ENCODE data around the gene HSPB3.
"Not testable (repeated sequence)": the region's sequence is repeated elsewhere in the genome, so short reads cannot be mapped to it uniquely, and the experiment has no call there.

The HSPB3 gene

DNA sequence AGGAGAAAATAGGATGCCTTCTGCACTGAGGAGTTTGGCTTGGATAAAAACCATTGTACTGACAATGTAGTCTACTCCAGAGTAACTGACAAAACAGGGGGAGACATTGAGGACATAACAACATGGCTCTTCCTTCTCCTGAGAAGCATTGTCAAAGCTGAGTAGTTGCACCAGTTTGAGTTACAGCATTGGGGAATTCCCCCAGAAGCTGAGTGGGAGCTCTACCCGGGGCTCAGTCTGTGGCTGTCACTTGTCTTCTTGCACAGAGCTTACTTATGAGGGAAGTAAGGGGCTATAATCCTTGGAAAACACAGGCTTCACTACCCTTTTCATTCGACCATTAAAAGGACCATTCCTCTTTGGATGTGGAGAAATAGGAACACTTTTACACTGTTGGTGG is 21.2 kb downstream of the HSPB3 start:
- H3K9ac ChIP-seq (ENCODE audit: low read depth in 1 of 2, low read length in 2 of 2), result no peak overlapping the region
- H3K36me3 ChIP-seq (ENCODE audit: control insufficient read depth in 2 of 2, insufficient read depth in 2 of 2, low read length in 2 of 2), result no peaks in the 10 kb centered on the region
- no peaks in the 10 kb centered on the region for H3K27me3 ChIP-seq (ENCODE audit: control insufficient read depth in 2 of 2, insufficient read depth in 2 of 2, low read length in 2 of 2)
- no peak overlapping the region for H3K27ac ChIP-seq (ENCODE audit: low read depth in 2 of 2, low read length in 2 of 2)
- H3K4me3 ChIP-seq (ENCODE audit: low read length in 2 of 2), result no peak overlapping the region
- no peaks in the 10 kb centered on the region for H3K9me3 ChIP-seq (ENCODE audit: control insufficient read depth in 2 of 2, low read length in 2 of 2)
- no peaks in the 10 kb centered on the region for H3K4me1 ChIP-seq (ENCODE audit: control insufficient read depth in 2 of 2, insufficient read depth in 2 of 2, low read length in 2 of 2)

DNA sequence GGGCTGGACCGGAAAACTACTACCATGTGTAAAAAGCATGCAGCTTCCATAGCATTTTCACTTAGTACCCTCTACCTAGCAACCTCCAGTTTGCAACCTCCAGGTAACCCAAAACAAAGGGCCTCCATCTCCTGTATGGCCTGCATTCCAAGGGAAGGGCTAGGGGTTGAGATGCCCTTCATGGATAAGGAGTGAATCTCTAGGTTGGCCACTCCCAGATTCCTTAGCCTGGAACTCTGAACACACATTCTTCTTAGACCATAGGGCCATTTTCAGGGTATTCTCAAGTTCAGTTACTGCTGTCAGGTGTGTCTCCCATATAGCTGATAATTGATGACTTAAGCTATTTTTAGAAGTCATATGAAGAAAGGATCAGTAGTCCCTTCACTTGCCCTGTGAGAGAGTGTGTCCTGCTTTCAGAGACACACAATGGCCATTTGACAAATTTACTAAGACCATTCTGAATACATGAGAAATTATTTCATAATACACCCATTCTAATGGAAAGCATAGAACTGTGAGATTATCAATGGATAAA is 22.5 kb downstream of the HSPB3 start:
- H3K36me3 ChIP-seq (ENCODE audit: control insufficient read depth in 2 of 2, insufficient read depth in 2 of 2, low read length in 2 of 2), result no peaks in the 10 kb centered on the region
- H3K9ac ChIP-seq (ENCODE audit: low read depth in 1 of 2, low read length in 2 of 2), result no peak overlapping the region
- H3K27ac ChIP-seq (ENCODE audit: low read depth in 2 of 2, low read length in 2 of 2), result no peak overlapping the region
- H3K9me3 ChIP-seq (ENCODE audit: control insufficient read depth in 2 of 2, low read length in 2 of 2), result no peaks in the 10 kb centered on the region
- H3K4me1 ChIP-seq (ENCODE audit: control insufficient read depth in 2 of 2, insufficient read depth in 2 of 2, low read length in 2 of 2), result no peaks in the 10 kb centered on the region
- H3K4me3 ChIP-seq (ENCODE audit: low read length in 2 of 2), result no peak overlapping the region
- no peaks in the 10 kb centered on the region for H3K27me3 ChIP-seq (ENCODE audit: control insufficient read depth in 2 of 2, insufficient read depth in 2 of 2, low read length in 2 of 2)

DNA sequence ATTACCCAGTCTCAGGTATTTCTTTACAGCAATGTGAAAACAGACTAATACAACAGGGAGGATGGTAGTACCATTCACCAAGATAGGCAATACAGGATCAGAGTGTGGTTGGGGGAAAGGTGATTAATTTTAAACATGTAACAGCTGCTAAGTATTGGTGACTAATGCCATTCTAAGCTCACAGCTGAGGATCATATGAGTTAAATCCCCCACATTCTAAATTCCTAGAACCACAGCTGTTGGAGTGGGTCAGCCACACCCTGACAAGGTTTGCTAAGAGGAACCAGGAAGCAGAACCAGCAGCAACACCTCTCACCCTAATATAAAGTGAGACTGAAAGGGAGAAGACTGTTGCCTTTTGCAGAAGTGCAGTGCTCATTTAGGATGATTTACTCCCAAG is 24.8 kb downstream of the HSPB3 start:
- Histone ChIP-seq H3K9me3 (ENCODE audit: control insufficient read depth in 2 of 2, low read length in 2 of 2) (no peaks in the 10 kb centered on the region), H3K27me3 (ENCODE audit: control insufficient read depth in 2 of 2, insufficient read depth in 2 of 2, low read length in 2 of 2) (no peaks in the 10 kb centered on the region), H3K9ac (ENCODE audit: low read depth in 1 of 2, low read length in 2 of 2) (no peak overlapping the region), H3K4me1 (ENCODE audit: control insufficient read depth in 2 of 2, insufficient read depth in 2 of 2, low read length in 2 of 2) (no peaks in the 10 kb centered on the region), H3K36me3 (ENCODE audit: control insufficient read depth in 2 of 2, insufficient read depth in 2 of 2, low read length in 2 of 2) (no peaks in the 10 kb centered on the region), H3K4me3 (ENCODE audit: low read length in 2 of 2) (no peak overlapping the region), H3K27ac (ENCODE audit: low read depth in 2 of 2, low read length in 2 of 2) (no peak overlapping the region)

DNA sequence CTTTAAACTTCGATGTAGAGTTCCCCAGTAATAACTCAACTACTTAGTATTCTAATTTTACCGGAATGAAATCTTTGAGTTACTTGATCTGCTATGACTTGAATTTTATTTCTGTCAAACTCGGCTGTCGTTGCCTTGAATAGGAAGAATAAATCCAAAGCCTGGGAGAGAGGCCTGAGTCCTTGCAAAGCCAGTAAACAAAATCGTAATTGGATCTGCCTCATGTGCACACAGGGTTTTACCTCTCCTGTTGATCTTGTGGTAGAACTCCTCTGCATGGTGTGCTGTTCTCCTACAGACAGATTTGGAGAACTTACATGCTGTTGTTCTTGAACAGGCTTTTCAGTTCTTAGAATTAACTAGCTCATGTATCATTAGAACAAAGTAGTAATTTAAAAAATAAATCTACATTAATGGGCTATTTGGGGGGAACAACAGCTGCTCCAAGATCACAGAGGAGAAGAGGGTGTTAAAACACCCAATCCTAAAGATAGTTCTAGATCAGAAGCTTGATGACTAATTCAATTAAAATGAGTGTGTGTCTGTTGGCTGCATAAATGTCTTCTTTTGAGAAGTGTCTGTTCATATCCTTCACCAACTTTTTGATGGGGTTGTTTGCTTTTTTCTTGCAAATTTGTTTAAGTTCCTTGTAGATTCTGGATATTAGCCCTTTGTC is 28.9 kb downstream of the HSPB3 start:
- no peaks in the 10 kb centered on the region for H3K27me3 ChIP-seq (ENCODE audit: control insufficient read depth in 2 of 2, insufficient read depth in 2 of 2, low read length in 2 of 2)
- no peaks in the 10 kb centered on the region for H3K36me3 ChIP-seq (ENCODE audit: control insufficient read depth in 2 of 2, insufficient read depth in 2 of 2, low read length in 2 of 2)
- no peaks in the 10 kb centered on the region for H3K9me3 ChIP-seq (ENCODE audit: control insufficient read depth in 2 of 2, low read length in 2 of 2)
- H3K4me3 ChIP-seq (ENCODE audit: low read length in 2 of 2), result no peak overlapping the region
- no peaks in the 10 kb centered on the region for H3K4me1 ChIP-seq (ENCODE audit: control insufficient read depth in 2 of 2, insufficient read depth in 2 of 2, low read length in 2 of 2)
- H3K9ac ChIP-seq (ENCODE audit: low read depth in 1 of 2, low read length in 2 of 2), result no peak overlapping the region
- H3K27ac ChIP-seq (ENCODE audit: low read depth in 2 of 2, low read length in 2 of 2), result no peak overlapping the region

DNA sequence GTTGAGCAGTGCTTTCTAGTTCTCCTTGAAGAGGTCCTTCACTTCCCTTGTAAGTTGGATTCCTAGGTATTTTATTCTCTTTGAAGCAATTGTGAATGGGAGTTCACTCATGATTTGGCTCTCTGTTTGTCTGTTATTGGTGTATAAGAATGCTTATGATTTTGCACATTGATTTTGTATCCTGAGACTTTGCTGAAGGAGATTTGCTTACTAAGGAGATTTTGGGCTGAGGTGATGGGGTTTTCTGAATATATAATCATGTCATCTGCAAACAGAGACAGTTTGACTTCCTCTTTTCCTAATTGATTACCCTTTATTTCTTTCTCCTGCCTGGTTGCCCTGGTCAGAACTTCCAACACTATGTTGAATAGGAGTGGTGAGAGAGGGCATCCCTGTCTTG is 30.2 kb downstream of the HSPB3 start:
- not testable (repeated sequence) for H3K27me3 ChIP-seq (ENCODE audit: control insufficient read depth in 2 of 2, insufficient read depth in 2 of 2, low read length in 2 of 2); H3K9me3 ChIP-seq (ENCODE audit: control insufficient read depth in 2 of 2, low read length in 2 of 2); H3K9ac ChIP-seq (ENCODE audit: low read depth in 1 of 2, low read length in 2 of 2); H3K4me1 ChIP-seq (ENCODE audit: control insufficient read depth in 2 of 2, insufficient read depth in 2 of 2, low read length in 2 of 2); H3K27ac ChIP-seq (ENCODE audit: low read depth in 2 of 2, low read length in 2 of 2); H3K36me3 ChIP-seq (ENCODE audit: control insufficient read depth in 2 of 2, insufficient read depth in 2 of 2, low read length in 2 of 2); H3K4me3 ChIP-seq (ENCODE audit: low read length in 2 of 2)

DNA sequence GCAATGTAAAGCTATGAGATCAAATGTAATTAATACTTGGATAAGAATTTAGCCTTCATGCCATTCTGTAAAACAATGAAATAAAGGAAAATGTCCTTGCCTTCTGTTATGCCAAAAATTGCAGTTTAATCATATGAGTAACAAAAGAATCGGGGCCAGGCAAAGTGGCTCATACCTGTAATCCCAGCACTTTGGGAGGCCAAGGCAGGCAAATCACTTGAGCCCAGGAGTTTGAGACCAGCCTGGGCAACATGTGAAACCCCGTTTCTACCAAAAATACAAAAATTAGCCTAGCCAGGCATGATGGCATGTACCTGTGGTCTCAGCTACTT is 34.1 kb downstream of the HSPB3 start:
- not testable (repeated sequence) for H3K9ac ChIP-seq (ENCODE audit: low read depth in 1 of 2, low read length in 2 of 2); H3K27ac ChIP-seq (ENCODE audit: low read depth in 2 of 2, low read length in 2 of 2); H3K27me3 ChIP-seq (ENCODE audit: control insufficient read depth in 2 of 2, insufficient read depth in 2 of 2, low read length in 2 of 2); H3K4me3 ChIP-seq (ENCODE audit: low read length in 2 of 2); H3K36me3 ChIP-seq (ENCODE audit: control insufficient read depth in 2 of 2, insufficient read depth in 2 of 2, low read length in 2 of 2); H3K4me1 ChIP-seq (ENCODE audit: control insufficient read depth in 2 of 2, insufficient read depth in 2 of 2, low read length in 2 of 2); H3K9me3 ChIP-seq (ENCODE audit: control insufficient read depth in 2 of 2, low read length in 2 of 2)

DNA sequence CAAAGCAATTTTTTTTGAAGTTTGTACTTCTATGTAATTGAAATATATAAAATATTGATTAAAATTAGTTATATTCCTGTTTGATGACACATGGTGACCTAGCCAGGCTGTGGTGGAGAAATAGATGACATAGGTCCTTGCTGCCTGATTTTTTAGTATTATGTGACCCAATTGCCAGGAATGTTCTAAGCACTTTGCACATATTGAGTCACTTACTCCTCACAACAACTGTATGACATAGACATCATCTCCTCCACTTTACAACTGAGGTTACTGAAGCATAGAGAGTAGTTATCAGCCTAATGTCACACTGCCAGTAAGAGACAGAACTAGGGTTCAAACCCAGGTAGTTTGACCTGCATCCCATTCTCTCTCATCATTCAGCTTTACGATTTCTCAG is 35.8 kb downstream of the HSPB3 start:
- no peaks in the 10 kb centered on the region for H3K27me3 ChIP-seq (ENCODE audit: control insufficient read depth in 2 of 2, insufficient read depth in 2 of 2, low read length in 2 of 2)
- no peak overlapping the region for H3K9ac ChIP-seq (ENCODE audit: low read depth in 1 of 2, low read length in 2 of 2)
- H3K4me1 ChIP-seq (ENCODE audit: control insufficient read depth in 2 of 2, insufficient read depth in 2 of 2, low read length in 2 of 2), result no peaks in the 10 kb centered on the region
- H3K36me3 ChIP-seq (ENCODE audit: control insufficient read depth in 2 of 2, insufficient read depth in 2 of 2, low read length in 2 of 2), result no peaks in the 10 kb centered on the region
- H3K27ac ChIP-seq (ENCODE audit: low read depth in 2 of 2, low read length in 2 of 2), result no peak overlapping the region
- H3K4me3 ChIP-seq (ENCODE audit: low read length in 2 of 2), result no peak overlapping the region
- no peaks in the 10 kb centered on the region for H3K9me3 ChIP-seq (ENCODE audit: control insufficient read depth in 2 of 2, low read length in 2 of 2)

DNA sequence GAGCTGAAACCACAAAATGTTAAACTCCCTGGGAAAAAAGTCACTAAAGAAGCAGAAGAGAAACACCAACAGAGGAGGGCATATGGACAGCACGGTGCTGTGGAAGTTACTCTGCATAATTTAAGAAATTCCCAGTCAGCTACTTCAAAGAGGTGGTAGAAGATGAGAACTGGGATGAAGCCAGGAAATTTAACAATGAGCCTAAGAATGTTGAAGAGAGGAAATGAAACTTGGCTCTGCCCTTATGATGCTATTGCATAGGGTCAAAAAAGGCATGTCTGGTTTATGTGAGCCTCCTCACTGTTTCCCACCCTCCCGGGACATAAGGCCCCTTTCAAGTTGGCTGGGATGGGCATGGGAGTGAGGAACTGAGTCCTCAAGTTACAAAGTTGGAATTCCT is 36.7 kb downstream of the HSPB3 start:
- no peaks in the 10 kb centered on the region for H3K36me3 ChIP-seq (ENCODE audit: control insufficient read depth in 2 of 2, insufficient read depth in 2 of 2, low read length in 2 of 2)
- no peaks in the 10 kb centered on the region for H3K27me3 ChIP-seq (ENCODE audit: control insufficient read depth in 2 of 2, insufficient read depth in 2 of 2, low read length in 2 of 2)
- H3K27ac ChIP-seq (ENCODE audit: low read depth in 2 of 2, low read length in 2 of 2), result no peak overlapping the region
- H3K4me1 ChIP-seq (ENCODE audit: control insufficient read depth in 2 of 2, insufficient read depth in 2 of 2, low read length in 2 of 2), result no peaks in the 10 kb centered on the region
- no peak overlapping the region for H3K9ac ChIP-seq (ENCODE audit: low read depth in 1 of 2, low read length in 2 of 2)
- H3K9me3 ChIP-seq (ENCODE audit: control insufficient read depth in 2 of 2, low read length in 2 of 2), result no peaks in the 10 kb centered on the region
- no peak overlapping the region for H3K4me3 ChIP-seq (ENCODE audit: low read length in 2 of 2)

DNA sequence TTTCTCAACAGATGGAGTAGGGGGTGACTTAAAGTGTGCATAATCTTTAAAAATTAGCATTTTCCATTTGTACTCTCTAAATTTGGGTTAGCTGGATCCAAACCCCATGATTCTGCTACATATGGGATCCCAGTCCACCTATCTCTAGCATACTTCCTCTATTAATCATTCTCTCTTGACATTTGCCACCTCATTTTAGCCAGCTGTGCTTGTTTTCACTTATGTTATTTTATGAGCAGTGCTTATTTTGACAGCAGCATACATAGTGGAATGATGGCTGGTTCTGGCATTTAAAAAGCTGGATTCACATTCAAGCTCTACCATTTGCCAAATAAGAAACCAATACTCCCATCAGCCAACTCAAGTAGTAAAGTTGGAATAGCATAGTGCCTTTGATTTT is 39.5 kb downstream of the HSPB3 start:
- Histone ChIP-seq H3K27me3 (ENCODE audit: control insufficient read depth in 2 of 2, insufficient read depth in 2 of 2, low read length in 2 of 2) (no peaks in the 10 kb centered on the region), H3K4me3 (ENCODE audit: low read length in 2 of 2) (no peak overlapping the region), H3K9ac (ENCODE audit: low read depth in 1 of 2, low read length in 2 of 2) (no peak overlapping the region), H3K9me3 (ENCODE audit: control insufficient read depth in 2 of 2, low read length in 2 of 2) (no peaks in the 10 kb centered on the region), H3K27ac (ENCODE audit: low read depth in 2 of 2, low read length in 2 of 2) (no peak overlapping the region), H3K4me1 (ENCODE audit: control insufficient read depth in 2 of 2, insufficient read depth in 2 of 2, low read length in 2 of 2) (no peaks in the 10 kb centered on the region), H3K36me3 (ENCODE audit: control insufficient read depth in 2 of 2, insufficient read depth in 2 of 2, low read length in 2 of 2) (no peaks in the 10 kb centered on the region)
